A549 treated with Mapracorat at 1 μM for 4 hours (cell line): ENCODE data around the gene MSTO1. TPM values are rescaled to one million over a fixed set of nuclear protein-coding genes. Genes with fewer than 3 reads are reported as not detected.

Experiments used
- total RNA-seq: library from RNA; stranded (reverse); fragments of 200-300 nt; extraction: Qiagen RNA extraction; gene quantifications from 5 replicates; pipeline ENCODE4 v1.2.3, GENCODE V29; 2022

MSTO1 gene
- total RNA-seq: 37.4 to 44.1 TPM (median 40.7 TPM) in 5 replicates

DNA sequence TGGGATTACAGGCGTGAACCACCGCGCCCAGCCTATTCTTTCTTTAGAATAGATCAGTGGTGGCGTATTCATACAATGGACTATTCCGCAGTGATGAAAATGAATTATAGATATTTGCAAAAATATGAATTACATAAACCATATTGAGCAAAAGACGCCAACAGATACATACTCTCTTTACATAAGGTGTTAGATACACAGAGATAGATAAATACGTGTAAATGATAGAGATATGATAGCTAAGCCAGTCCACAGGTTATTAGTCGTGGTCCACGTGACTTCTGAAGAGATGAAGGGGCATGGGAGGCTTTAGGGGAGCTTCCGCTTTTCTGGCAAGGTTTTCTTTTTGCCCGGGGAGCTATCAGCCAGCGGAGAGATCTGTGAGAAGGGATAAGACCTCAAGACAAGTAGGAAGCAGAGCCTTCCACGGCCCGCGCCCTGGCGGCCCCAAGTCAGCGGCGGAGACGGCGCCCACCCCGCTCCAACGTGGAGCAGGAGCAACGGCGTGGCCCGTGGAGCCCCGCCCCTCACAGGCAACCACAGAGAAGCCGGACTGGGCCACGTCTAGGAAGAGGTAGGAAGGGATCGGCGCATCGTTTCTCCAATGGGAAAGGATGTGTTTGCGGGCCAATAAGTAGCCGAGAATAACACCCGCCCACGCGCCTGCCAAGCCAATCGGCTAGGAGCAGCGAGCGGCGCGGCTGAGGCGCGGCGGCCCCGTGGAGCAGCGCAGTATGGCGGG, at the start of gene MSTO1:
TSS of gene MSTO1 (plus strand) at position 704 of the 742 bp plus-strand sequence. CDS start at position 735, 31 bp downstream.

DNA sequence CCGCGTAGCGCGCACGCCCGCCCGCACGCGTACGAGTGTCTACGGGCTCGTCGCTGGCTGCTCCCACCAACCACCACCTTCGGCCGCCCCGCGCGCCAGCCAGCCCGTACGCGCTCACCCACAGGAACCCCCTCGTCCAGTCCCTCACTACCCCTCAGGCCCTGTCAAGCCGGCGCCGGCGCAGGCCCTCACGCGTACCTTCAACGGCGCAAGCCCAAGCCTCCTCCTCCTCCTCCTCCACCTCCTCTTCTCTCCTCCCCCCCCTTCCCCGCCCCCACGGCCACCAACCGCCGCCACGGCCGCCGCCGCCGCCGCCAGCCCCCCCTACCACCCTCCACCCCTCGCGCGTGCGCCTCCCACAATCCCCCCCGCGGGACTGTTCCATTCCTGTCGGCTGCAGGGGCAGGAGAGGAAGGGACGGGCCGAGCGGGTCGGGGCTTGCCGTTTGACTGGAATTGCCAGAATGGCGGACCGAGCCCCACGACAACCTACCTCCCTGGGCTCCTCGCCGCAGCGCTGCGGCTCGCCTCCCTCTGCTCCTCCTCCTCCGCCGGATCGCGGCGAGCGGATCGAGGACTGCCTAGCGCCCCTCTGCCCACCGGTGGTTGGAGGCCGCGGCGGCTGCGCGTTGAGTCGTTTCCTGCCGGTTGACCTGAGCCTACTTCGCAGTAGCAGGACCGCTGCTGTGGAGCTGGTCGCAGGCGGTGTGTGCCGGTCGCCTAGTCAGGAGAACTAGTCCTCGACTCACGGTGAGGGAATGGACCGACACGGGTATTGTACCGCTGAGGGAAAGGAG, 47.2 kb upstream of the MSTO1 start, which contains the start of gene ASH1L:
TSS of gene ASH1L (minus strand) at position 223 of the 796 bp plus-strand sequence. CDS start 41,284 bp downstream, outside the sequence.

Other genes with a start within 250 kb of the MSTO1 start
- 8.1 to 11.5 TPM (median 10.5 TPM) in 5 replicates for gene ASH1L, start 47.4 kb upstream of the MSTO1 start, total RNA-seq
- gene YY1AP1, start 78.6 kb downstream of the MSTO1 start, total RNA-seq: 42.0 to 48.1 TPM (median 44.1 TPM) in 5 replicates
- 111 to 152 TPM (median 116 TPM) in 5 replicates for gene DAP3, start 78.9 kb downstream of the MSTO1 start, total RNA-seq
- gene GON4L, start 247.0 kb downstream of the MSTO1 start, total RNA-seq: 12.2 to 14.0 TPM (median 13.5 TPM) in 5 replicates
- 0.94 to 1.5 TPM (median 1.2 TPM) in 5 replicates for gene SYT11, start 249.3 kb downstream of the MSTO1 start, total RNA-seq